Prostate gland (tissue), 2 donors: ENCODE data around the gene C1orf167. TPM values are rescaled to one million over a fixed set of nuclear protein-coding genes. Genes with fewer than 3 reads are reported as not detected.

Experiments
- DNase-seq: peaks from one replicate; pipeline ENCODE4 v3.0.0-alpha.2; 2019; ENCODE audit warnings: low spot score
- H3K27ac ChIP-seq, 2 donors: fragments of 200-600 bp; sonication (generic); 2 replicates each; pipeline ENCODE4 v1.5.1; 2017 to 2019
- H3K27me3 ChIP-seq: fragments of 200-600 bp; sonication (generic); replicated peaks from 2 replicates; pipeline ENCODE4 v1.5.1; 2019; ENCODE audit not compliant: insufficient read depth
- H3K36me3 ChIP-seq, 2 donors: fragments of 200-600 bp; sonication (generic); 1 replicate in 1 of 2; 2 replicates in 1 of 2; pipeline versions ENCODE4 v1.5.1 to v1.8.1; 2017 to 2019
- H3K4me1 ChIP-seq: fragments of 200-600 bp; sonication (generic); replicated peaks from 2 replicates; pipeline ENCODE4 v1.5.1; 2019
- H3K4me3 ChIP-seq, 2 donors: fragments of 200-600 bp; sonication (generic); 2 replicates each; pipeline ENCODE4 v1.5.1; 2017 to 2019
- H3K9me3 ChIP-seq: fragments of 200-600 bp; sonication (generic); 2 replicates; pipeline ENCODE4 v1.5.1; 2017
- CTCF ChIP-seq, 4 experiments: fragments of 200-600 bp in 2 of 4; fragments of 450-650 bp in 2 of 4; sonication (generic) in 2 of 4; IDR thresholded peaks; 1 replicate in 3 of 4; 2 replicates in 1 of 4; pipeline ENCODE4 v1.5.1; 2016 to 2019; ENCODE audit warnings: antibody characterized with exemption in 4 of 4, mild to moderate bottlenecking in 2 of 4, moderate library complexity in 2 of 4
- POLR2A ChIP-seq: fragments of 450-650 bp; IDR thresholded peaks from one replicate; pipeline ENCODE4 v1.6.1; 2016; ENCODE audit warnings: antibody characterized with exemption, mild to moderate bottlenecking
- POLR2AphosphoS5 ChIP-seq: sonication (generic); formaldehyde crosslinking; IDR thresholded peaks from one replicate; pipeline ENCODE4 v1.6.1; 2017; ENCODE audit warnings: antibody characterized with exemption
- WGBS: methylation state at CpG from one replicate; pipeline ENCODE4 v1.1.5; 2018; 5-methylcytosine and 5-hydroxymethylcytosine counted together
- intact Hi-C: fragments of 100-400 bp; cut with DNase I; formaldehyde crosslinking; loops from one replicate; pipeline ENCODE4 v1.14.2; 2022
- total RNA-seq, 2 donors: library from RNA; depleted of rRNA; stranded (reverse); fragments of >200 nt; gene quantifications; one replicate each; pipeline ENCODE4 v1.1.0, GENCODE V29; 2016

C1orf167 gene
- total RNA-seq = 1 to 10 TPM in 1 of 2 donors, not detected in 1; 10.0 TPM

- Histone ChIP-seq H3K27ac (no peak within 1 kb of the TSS), H3K36me3 (no peaks in the 10 kb centered on the region), H3K9me3 (no peaks in the 10 kb centered on the region), H3K4me1 (no peaks in the 10 kb centered on the region), H3K27me3 (no peaks in the 10 kb centered on the region), H3K4me3 (no peak within 1 kb of the TSS)
- WGBS = 4% methylated on average over 26 of the region's 29 CpGs
- no peak for DNase-seq
- intact Hi-C loops = no loop called here
- no peak for TF ChIP-seq POLR2AphosphoS5
- TF ChIP-seq POLR2A = no peak
- no peak for TF ChIP-seq CTCF (IDR thresholded peaks at IDR 0.05)
Measured at GRCh38 chr1:11761988-11762406, at the start of gene C1orf167. Gene C1orf167, plus strand, starts transcription at chr1:11762193. Its CDS starts 2,208 bp downstream, at chr1:11764401.

- Histone ChIP-seq H3K4me3 (no peak overlapping the region), H3K36me3 (no peaks in the 10 kb centered on the region), H3K27ac (no peak overlapping the region), H3K27me3 (no peaks in the 10 kb centered on the region), H3K9me3 (no peaks in the 10 kb centered on the region), H3K4me1 (no peaks in the 10 kb centered on the region)
- 95% methylated on average over 8 of the region's 8 CpGs for WGBS
- DNase-seq = no peak
- intact Hi-C loops = no loop called here
- no peak for TF ChIP-seq POLR2AphosphoS5
- no peak for TF ChIP-seq POLR2A
- TF ChIP-seq CTCF (IDR thresholded peaks at IDR 0.05) = no peak
Measured at GRCh38 chr1:11712285-11712684, 49.7 kb upstream of the C1orf167 start.

GRCh38 chr1:11713095-11713494 is 48.9 kb upstream of the C1orf167 start:
- H3K27ac ChIP-seq = no peak overlapping the region
- no peaks in the 10 kb centered on the region for H3K36me3 ChIP-seq
- DNase-seq = no peak
- no peaks in the 10 kb centered on the region for H3K9me3 ChIP-seq
- no peak for TF ChIP-seq CTCF (IDR thresholded peaks at IDR 0.05)
- no peak for TF ChIP-seq POLR2A
- TF ChIP-seq POLR2AphosphoS5 = no peak
- WGBS = 89% methylated on average over 11 of the region's 11 CpGs
- no peaks in the 10 kb centered on the region for H3K27me3 ChIP-seq
- no peaks in the 10 kb centered on the region for H3K4me1 ChIP-seq
- intact Hi-C loops = no loop called here
- H3K4me3 ChIP-seq = no peak overlapping the region

GRCh38 chr1:11714831-11715575 is 47.0 kb upstream of the C1orf167 start:
- DNase-seq = no peak
- H3K4me1 ChIP-seq = no peaks in the 10 kb centered on the region
- no peak overlapping the region for H3K27ac ChIP-seq
- no peaks in the 10 kb centered on the region for H3K9me3 ChIP-seq
- 87% methylated on average over 19 of the region's 24 CpGs for WGBS
- H3K27me3 ChIP-seq = no peaks in the 10 kb centered on the region
- TF ChIP-seq CTCF (IDR thresholded peaks at IDR 0.05) (no peak), POLR2A (no peak), POLR2AphosphoS5 (no peak)
- intact Hi-C loops = no loop called here
- H3K36me3 ChIP-seq = no peaks in the 10 kb centered on the region
- H3K4me3 ChIP-seq = no peak overlapping the region
